ENCODE results near the gene DOCK3.

DNA sequence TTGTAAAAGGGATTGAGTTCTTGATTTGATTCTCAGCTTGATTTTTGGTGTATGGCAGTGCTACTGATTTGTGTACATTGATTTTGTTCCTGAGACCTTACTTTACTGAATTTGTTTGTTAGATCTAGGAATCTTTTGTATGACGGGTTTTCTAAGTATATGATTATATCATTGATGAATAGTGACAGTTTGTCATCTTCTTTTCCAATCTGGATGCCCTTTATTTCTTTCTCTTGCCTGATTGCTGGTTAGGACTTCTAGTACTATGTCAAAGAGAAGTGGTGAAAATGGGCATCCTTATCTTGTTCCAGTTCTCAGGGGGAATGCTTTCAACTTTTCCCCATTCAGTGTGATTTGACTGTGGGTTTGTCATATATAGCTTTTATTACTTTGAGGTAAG, 103.0 kb downstream of the DOCK3 start:
- TF ChIP-seq POLR2A (IDR thresholded peaks at IDR 0.05), result no peak
- TF ChIP-seq POLR2AphosphoS5 (IDR thresholded peaks at IDR 0.05), result no peak
- TF ChIP-seq, protein P1, sequence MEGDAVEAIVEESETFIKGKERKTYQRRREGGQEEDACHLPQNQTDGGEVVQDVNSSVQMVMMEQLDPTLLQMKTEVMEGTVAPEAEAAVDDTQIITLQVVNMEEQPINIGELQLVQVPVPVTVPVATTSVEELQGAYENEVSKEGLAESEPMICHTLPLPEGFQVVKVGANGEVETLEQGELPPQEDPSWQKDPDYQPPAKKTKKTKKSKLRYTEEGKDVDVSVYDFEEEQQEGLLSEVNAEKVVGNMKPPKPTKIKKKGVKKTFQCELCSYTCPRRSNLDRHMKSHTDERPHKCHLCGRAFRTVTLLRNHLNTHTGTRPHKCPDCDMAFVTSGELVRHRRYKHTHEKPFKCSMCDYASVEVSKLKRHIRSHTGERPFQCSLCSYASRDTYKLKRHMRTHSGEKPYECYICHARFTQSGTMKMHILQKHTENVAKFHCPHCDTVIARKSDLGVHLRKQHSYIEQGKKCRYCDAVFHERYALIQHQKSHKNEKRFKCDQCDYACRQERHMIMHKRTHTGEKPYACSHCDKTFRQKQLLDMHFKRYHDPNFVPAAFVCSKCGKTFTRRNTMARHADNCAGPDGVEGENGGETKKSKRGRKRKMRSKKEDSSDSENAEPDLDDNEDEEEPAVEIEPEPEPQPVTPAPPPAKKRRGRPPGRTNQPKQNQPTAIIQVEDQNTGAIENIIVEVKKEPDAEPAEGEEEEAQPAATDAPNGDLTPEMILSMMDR (IDR thresholded peaks at IDR 0.05), result no peak
